IPS DF 19.7 (cell line): ENCODE results near the gene PTPN13.
A peak's percentile ranks its signal among the peaks of the same experiment; 100 is the strongest.
"Not testable (repeated sequence)": the region's sequence is repeated elsewhere in the genome, so short reads cannot be mapped to it uniquely, and the experiment has no call there.

Source experiments
- DNase-seq: peaks from one replicate; pipeline ENCODE4 v3.0.0-alpha.2; 2013; ENCODE audit warnings: low read depth, low spot score

The PTPN13 gene

DNA sequence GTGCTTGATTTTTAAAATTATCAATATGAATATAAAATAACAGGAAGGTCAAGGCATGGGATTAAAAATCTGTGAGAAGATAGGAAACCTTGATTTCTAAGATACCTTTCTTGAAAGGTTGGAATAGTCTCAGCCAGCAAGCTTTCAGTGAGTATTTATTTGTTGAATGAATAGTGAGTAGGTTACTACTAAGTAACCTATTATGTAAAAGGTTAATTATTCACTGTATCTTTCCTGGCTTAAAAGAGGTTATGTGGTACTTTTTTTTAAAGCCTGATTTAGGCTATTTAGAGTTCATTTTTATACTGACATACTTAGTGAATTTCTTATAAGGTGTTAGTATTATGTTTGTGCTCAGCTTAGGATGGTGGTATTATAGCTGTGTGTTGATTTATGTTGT lies 123.5 kb downstream of the PTPN13 start:
- no peak for DNase-seq

DNA sequence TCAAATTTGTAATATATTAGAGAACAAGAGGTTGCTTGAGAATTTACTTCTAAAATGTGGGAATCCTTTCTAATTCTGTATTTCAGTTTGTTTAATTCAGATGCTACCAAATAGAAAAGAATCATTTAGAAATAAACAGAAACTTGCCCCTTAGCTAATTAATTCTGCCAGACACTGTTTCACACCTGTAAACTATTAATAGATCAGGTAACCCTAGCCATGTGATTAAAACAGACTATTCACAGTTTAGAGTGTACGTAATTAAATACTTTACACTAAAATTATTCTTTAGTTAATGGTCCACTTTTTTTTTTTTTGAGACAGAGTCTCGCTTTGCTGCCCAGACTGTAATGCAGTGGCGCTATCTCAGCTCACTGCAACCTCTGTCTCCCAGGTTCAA lies 124.0 kb downstream of the PTPN13 start:
- no peak for DNase-seq

- DNase-seq = not testable (repeated sequence)
These were observed 125.0 kb downstream of the PTPN13 start for GRCh38 chr4:86719149-86719548.

GRCh38 chr4:86720508-86721068 lies 126.5 kb downstream of the PTPN13 start:
- no peak for DNase-seq

DNA sequence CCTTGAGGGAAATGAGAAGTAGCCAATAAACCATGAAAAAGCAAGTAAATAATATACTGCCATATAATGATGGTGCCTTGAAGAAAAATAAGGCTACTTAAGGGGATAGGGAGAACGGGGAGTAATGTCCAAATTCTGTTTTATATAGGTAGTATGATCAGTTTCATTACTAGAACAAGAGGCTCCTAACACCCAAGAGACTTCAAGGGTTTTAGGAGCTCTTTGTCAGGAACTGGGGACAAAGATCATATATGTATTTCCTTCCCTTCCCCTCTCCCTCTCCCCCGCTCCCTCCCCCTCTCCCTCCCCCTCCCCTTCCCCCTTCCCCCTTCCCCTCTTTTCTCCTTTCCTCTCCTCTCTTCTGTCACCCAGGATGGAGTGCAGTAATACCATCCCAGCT lies 127.3 kb downstream of the PTPN13 start:
- no peak for DNase-seq

DNA sequence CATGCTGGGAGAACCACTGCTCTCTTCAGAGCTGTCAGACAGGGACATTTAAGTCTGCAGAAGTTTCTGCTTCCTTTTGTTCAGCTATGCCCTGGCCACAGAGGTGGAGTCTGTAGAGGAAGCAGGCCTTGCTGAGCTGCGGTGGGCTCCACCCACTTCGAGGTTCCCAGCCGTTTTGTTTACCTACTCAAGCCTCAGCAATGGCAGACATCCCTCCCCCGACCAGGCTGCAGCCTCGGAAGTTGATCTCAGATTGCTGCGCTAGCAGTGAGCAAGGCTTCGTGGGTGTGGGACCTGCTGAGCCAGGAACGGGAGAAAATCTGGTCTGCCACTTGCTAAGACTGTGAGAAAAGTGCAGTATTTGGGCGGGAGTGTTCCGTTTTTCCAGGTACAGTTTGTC lies 136.2 kb downstream of the PTPN13 start:
- DNase-seq = peak; percentile 17

DNA sequence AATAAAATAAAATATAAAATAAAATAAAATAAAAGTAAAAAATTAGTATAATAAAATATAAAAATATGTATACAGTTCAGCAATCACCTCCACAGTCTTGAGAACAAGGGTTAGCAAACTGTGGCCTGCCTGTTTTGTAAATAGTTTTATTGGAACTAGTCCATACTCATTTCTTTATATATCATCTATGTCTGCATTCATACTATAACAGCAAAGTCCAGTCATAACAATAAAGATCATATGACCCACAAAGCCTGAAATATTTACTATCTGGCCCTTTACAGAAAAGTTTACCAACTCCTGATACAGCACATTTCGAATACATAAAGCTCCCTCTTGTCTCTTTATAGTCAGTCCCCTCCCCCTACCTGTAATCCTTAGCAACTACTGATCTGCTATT lies 143.1 kb downstream of the PTPN13 start:
- no peak for DNase-seq

DNA sequence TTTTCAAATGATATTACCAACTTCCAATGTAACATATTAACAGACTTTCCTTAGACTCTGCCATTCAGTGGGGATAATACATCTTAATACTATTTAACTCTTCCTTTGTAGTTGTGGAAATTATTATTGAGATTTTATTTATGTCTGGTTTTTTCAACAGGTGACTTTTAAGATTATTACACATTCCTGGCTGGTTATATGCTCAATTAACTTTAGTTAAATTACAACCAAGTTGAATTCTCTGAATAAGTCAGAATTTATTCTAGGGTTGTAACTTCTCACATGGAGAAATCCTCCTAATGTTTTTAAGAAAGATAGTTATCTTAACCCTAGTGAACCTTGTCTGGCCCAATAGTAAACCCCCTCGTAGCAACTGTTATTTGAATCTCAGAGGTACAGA lies 147.7 kb downstream of the PTPN13 start:
- DNase-seq = no peak

DNA sequence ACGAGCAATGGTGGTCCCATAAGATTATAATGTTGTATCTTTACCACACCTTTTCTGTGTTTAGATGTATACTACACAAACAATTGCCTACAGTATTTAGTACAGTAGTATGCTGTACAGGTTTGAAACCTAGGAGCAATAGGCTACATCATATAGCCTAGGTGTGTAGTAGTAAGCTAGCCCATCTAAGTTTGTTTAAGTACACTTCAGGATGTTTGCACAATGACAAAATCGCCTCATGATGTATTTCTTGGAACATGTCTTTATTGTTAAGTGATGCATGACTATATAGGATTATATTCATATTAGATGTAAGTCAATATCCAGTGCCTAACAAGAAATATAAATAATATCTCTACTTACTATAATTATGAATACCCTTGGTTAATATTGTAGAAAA lies 150.5 kb downstream of the PTPN13 start:
- no peak for DNase-seq

- no peak for DNase-seq
These were observed 155.0 kb downstream of the PTPN13 start for GRCh38 chr4:86749121-86749520.

GRCh38 chr4:86755388-86755787 lies 161.3 kb downstream of the PTPN13 start:
- DNase-seq = no peak

DNA sequence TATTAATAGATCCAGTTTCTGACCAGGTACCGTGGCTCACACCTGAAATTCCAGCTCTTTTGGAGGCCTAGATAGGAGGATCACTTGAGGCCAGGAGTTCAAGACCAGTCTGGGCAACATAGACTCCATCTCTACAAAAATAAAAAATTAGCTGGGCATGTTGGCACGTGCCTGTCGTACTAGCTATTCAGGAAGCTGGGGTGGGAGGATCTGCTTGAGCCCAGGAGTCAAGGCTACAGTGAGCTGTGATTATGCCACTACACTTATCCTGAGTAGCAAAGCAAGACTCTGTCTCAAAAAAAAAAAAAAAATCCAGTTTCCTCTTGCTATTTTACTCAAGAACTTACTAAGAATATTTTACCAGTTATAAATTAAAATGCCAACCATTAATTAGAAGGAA lies 163.4 kb downstream of the PTPN13 start:
- DNase-seq = no peak

DNA sequence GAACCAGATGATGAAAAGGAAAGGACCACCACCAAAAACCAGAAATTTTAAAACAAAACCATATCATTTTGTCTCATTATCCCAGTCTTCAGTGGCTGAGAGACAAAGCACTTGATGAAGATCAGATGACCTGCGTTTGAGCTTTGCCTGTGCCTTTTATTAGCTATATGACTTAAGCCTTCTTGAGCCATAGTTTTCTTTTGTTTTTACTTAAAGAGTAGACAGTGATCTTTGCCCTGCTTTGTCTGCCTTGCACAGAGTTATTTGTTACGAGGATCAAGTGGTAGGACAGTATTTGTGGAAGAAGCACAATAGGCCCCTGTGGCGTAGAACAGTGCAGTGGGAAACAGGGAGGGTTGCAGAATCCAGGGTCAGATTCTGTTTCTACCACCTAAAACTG lies 165.2 kb downstream of the PTPN13 start:
- no peak for DNase-seq

GRCh38 chr4:86762649-86763048 lies 168.5 kb downstream of the PTPN13 start:
- DNase-seq = no peak

DNA sequence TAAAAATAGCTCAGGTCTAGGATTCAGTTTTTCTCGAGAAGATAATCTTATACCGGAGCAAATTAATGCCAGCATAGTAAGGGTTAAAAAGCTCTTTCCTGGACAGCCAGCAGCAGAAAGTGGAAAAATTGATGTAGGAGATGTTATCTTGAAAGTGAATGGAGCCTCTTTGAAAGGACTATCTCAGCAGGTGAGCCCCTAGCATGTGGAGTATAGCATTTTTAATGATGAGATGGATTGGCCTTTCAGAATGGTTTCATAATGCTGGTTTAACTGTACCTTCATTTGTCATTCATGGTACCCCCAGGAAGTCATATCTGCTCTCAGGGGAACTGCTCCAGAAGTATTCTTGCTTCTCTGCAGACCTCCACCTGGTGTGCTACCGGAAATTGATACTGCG lies 175.7 kb downstream of the PTPN13 start:
- DNase-seq = no peak

DNA sequence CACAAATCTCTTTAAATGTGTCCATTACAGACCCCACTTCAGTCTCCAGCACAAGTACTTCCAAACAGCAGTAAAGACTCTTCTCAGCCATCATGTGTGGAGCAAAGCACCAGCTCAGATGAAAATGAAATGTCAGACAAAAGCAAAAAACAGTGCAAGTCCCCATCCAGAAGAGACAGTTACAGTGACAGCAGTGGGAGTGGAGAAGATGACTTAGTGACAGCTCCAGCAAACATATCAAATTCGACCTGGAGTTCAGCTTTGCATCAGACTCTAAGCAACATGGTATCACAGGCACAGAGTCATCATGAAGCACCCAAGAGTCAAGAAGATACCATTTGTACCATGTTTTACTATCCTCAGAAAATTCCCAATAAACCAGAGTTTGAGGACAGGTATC lies 177.0 kb downstream of the PTPN13 start:
- no peak for DNase-seq

GRCh38 chr4:86775061-86775460 lies 180.9 kb downstream of the PTPN13 start:
- DNase-seq = no peak

GRCh38 chr4:86778175-86778574 lies 184.1 kb downstream of the PTPN13 start:
- DNase-seq = no peak

DNA sequence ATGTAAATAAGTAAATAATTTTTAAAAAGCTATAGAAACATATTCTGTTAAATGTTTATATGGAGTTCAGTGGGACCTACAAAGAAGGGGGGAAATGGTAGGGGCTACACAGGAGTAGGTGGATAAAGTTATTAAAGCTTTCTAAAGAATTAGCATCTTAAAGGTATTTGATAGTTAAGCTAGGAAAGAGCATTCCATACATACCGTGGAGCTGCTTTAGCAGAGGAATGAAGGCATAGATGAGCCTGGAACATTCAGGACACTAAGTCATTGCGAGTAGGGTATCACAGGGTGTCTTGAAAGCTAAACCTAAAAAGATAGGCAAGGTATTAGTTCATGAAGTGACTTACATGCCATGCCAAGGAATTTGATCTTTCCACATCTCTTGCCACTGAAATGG lies 194.7 kb downstream of the PTPN13 start:
- peak; percentile 38 for DNase-seq

DNA sequence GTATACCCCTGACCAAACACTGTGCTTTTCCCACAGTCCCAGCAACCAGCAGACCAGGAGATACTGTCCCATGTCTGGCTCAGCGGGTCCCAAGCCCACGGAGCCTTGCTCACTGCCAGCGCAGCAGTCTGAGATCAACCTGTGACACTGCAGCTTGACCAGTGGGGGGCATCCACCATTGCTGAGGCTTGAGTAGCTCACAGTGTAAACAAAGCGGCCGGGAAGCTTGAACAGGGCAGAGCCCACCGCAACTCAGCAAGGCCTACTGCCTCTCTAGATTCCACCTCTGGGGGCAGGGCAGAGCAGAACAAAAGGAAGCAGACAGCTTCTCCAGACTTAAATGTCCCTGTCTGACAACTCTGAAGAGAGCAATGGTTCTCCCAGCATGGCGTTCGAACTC lies 197.0 kb downstream of the PTPN13 start:
- DNase-seq = peak; percentile 35

DNA sequence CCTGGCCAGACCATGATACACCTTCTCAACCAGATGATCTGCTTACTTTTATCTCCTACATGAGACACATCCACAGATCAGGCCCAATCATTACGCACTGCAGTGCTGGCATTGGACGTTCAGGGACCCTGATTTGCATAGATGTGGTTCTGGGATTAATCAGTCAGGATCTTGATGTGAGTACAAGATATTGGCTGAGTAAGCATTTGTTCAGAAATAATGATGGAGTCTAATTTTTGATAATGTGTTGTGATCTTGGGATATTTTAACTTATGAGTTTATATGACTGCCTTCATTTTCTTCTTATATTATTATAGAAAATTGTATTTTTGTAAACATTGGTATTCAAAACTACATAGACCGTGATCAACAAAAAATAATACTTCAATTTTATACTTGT lies 215.7 kb downstream of the PTPN13 start:
- no peak for DNase-seq

DNA sequence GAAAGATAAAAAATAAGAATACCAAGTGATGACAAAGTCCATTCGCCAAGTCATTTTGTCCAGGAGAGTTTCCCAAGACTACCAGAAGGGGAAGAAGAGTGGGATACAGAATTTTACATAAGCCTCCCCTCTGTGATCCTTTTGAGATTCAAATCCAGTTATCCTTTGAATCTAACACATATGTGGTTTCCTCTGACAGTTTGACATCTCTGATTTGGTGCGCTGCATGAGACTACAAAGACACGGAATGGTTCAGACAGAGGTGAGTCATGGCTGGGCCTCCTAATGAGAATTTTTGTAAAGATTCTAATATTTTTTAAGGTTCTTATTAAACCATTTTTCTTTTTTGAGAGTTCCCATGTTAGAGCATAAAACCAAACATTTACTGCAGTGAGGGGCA lies 216.7 kb downstream of the PTPN13 start:
- DNase-seq = no peak

GRCh38 chr4:86815653-86816052 lies 221.5 kb downstream of the PTPN13 start:
- DNase-seq = no peak

GRCh38 chr4:86816501-86817273 lies 222.6 kb downstream of the PTPN13 start:
- no peak for DNase-seq
